ENCODE measurements around the gene IGFLR1.
A peak's percentile ranks its signal among the peaks of the same experiment; 100 is the strongest.

IGFLR1 gene

DNA sequence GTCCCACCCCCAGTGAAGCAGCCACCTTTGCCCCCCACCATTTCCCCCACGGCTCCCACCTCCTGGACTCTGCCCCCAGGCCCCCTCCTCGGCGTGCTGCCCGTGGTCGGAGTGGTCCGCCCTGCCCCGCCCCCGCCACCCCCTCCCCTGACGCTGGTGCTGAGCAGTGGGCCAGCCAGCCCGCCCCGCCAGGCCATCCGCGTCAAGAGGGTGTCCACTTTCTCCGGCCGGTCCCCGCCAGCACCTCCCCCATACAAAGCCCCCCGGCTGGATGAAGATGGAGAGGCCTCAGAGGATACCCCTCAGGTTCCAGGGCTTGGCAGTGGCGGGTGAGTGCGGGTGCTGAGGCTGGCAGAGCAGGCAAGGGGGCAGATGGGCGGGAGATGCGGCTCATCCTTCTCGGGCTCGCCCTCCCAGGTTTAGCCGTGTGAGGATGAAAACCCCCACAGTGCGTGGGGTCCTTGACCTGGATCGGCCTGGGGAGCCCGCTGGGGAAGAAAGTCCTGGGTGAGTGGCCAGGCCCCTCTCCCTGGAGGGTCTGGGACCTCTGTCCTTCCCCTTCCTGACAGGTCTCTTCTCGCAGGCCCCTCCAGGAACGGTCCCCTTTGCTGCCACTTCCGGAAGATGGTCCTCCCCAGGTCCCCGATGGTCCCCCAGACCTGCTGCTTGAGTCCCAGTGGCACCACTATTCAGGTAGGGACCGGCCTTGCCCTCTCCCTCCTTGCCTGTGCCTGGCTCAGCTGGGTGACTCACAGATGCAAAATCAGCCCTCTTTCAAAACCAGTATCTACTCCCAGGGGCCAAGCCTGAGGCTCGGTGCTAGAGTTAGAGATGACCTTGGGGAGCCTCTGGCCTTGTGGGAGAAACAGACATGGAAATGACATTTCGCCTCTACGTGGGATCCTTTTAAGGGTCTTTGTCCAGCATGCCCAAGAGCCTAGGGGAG, 8.8 kb downstream of the IGFLR1 start:
- FAIRE-seq = no peak
- DNase-seq (ENCODE audit: insufficient read length, low spot score) = no peak
- TF ChIP-seq, protein P1, sequence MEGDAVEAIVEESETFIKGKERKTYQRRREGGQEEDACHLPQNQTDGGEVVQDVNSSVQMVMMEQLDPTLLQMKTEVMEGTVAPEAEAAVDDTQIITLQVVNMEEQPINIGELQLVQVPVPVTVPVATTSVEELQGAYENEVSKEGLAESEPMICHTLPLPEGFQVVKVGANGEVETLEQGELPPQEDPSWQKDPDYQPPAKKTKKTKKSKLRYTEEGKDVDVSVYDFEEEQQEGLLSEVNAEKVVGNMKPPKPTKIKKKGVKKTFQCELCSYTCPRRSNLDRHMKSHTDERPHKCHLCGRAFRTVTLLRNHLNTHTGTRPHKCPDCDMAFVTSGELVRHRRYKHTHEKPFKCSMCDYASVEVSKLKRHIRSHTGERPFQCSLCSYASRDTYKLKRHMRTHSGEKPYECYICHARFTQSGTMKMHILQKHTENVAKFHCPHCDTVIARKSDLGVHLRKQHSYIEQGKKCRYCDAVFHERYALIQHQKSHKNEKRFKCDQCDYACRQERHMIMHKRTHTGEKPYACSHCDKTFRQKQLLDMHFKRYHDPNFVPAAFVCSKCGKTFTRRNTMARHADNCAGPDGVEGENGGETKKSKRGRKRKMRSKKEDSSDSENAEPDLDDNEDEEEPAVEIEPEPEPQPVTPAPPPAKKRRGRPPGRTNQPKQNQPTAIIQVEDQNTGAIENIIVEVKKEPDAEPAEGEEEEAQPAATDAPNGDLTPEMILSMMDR (IDR thresholded peaks at IDR 0.05; ENCODE audit: insufficient read depth, missing control alignments) = no peak

- DNase-seq (ENCODE audit: insufficient read length, low spot score) (peak; percentile 20), FAIRE-seq (no peak)
- TF ChIP-seq, protein P1 (IDR thresholded peaks at IDR 0.05; ENCODE audit: insufficient read depth, missing control alignments) = no peak
Observed at GRCh38 chr19:35732540-35733179, 9.6 kb downstream of the IGFLR1 start.

GRCh38 chr19:35731779-35732405, 10.4 kb downstream of the IGFLR1 start:
- peak; percentile 15 for DNase-seq (ENCODE audit: insufficient read length, low spot score)
- TF ChIP-seq, protein P1 (IDR thresholded peaks at IDR 0.05; ENCODE audit: insufficient read depth, missing control alignments) = no peak
- FAIRE-seq = no peak

- DNase-seq (ENCODE audit: insufficient read length, low spot score) (peak; percentile 12), FAIRE-seq (no peak)
- TF ChIP-seq, protein P1 (IDR thresholded peaks at IDR 0.05; ENCODE audit: insufficient read depth, missing control alignments) = no peak
Observed at GRCh38 chr19:35731353-35731752, 10.9 kb downstream of the IGFLR1 start.

- DNase-seq (ENCODE audit: insufficient read length, low spot score) (no peak), FAIRE-seq (no peak)
- TF ChIP-seq, protein P1 (IDR thresholded peaks at IDR 0.05; ENCODE audit: insufficient read depth, missing control alignments) = no peak
Observed at GRCh38 chr19:35730326-35730725, 11.9 kb downstream of the IGFLR1 start.

- TF ChIP-seq, protein P1 (IDR thresholded peaks at IDR 0.05; ENCODE audit: insufficient read depth, missing control alignments) = no peak
- DNase-seq (ENCODE audit: insufficient read length, low spot score) (no peak), FAIRE-seq (no peak)
Observed at GRCh38 chr19:35729763-35730162, 12.5 kb downstream of the IGFLR1 start.
